CD4-positive, alpha-beta T cell treated with Interferon gamma for 1 hour (primary cell): ENCODE results near the gene RNASEL.
"Not testable (repeated sequence)": the region's sequence is repeated elsewhere in the genome, so short reads cannot be mapped to it uniquely, and the experiment has no call there.

Experiments used
- DNase-seq: peaks from one replicate; pipeline ENCODE4 v3.0.0-alpha.2; 2020

Gene RNASEL, protein sequence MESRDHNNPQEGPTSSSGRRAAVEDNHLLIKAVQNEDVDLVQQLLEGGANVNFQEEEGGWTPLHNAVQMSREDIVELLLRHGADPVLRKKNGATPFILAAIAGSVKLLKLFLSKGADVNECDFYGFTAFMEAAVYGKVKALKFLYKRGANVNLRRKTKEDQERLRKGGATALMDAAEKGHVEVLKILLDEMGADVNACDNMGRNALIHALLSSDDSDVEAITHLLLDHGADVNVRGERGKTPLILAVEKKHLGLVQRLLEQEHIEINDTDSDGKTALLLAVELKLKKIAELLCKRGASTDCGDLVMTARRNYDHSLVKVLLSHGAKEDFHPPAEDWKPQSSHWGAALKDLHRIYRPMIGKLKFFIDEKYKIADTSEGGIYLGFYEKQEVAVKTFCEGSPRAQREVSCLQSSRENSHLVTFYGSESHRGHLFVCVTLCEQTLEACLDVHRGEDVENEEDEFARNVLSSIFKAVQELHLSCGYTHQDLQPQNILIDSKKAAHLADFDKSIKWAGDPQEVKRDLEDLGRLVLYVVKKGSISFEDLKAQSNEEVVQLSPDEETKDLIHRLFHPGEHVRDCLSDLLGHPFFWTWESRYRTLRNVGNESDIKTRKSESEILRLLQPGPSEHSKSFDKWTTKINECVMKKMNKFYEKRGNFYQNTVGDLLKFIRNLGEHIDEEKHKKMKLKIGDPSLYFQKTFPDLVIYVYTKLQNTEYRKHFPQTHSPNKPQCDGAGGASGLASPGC

DNA sequence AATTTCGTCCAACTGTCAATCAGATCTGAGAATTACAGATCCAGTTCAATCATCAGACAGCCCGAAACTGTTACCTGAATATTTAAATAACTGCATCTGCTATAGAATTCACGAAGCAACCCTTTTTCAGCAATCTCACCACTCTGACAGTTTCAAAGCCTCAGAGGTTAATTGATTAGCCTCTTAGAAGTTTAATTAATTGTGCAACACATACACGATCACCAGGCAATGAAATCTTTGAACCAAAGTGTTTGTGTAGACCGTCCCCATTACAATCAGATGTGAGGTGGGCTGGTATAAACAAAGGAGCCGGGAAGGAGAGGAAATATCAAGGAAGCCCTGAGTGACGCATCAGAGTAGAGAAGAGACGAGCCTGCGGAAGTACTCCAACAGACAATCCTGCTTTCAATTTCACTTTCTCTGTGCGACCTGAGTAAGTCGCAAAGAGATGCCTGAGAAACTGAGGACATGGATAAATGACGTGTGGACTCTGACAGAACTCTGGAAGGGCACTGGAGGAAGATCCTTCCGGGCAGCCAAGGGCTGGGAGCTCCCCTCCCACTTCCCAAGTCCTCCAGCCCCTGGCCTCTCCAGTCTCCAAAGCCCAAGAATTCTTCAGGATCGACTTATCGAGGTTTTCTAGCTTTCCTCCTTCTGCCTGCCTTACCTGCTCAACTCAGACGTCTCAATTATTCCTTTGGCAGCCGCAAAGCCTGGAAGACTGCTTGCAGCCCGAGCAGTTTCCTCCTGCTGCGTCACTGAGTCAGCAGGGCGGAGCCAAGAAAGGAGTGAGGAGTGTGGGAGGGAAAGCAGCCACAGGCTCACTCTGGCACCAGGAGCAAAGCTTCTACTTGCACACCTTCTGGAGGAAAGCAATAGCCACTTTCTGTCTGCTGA lies at the start of gene RNASEL:
RNASEL (minus strand) TSS at position 757 of the 897 bp plus-strand sequence. CDS start 2,450 bp downstream, outside the sequence.
- DNase-seq, result peak; percentile 54

DNA sequence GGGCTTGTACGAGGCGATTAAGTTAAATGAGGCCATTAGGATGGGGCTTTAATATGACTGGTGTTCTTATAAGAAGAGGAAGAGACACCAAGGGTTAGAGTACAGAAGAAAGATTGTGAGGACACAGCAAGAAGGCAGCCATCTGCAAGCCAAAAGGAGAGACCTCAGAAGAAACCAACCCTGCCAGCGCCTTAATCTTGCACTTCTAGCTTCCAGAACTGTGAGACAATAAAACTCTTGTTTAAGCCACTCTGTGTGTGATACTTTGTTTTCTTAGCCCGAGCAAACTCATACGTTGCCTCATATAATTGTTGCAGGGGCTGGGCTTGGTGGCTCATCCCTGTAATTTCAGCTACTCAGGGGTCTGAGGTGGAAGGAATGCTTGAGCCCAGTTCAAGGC lies 48.7 kb upstream of the RNASEL start:
- no peak for DNase-seq

DNA sequence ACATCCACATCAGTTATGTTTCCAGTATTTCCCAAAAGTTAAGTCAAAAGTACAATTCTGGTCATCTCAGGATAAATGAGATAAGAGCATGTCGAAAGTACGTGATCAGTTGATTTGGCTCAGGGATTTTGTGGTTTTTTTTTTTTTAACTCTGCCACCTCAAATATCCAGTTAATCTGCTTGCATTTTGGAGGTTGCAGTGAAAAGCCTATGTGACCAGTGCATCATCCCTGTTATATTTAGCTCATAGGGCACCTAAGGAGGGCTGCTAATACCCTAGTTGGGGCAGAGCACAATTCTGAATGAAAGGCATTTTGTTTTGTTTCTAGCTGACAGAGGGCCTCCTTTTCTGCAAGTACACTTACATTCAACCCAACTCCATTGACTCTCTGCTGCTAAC lies 46.8 kb upstream of the RNASEL start:
- DNase-seq, result no peak

DNA sequence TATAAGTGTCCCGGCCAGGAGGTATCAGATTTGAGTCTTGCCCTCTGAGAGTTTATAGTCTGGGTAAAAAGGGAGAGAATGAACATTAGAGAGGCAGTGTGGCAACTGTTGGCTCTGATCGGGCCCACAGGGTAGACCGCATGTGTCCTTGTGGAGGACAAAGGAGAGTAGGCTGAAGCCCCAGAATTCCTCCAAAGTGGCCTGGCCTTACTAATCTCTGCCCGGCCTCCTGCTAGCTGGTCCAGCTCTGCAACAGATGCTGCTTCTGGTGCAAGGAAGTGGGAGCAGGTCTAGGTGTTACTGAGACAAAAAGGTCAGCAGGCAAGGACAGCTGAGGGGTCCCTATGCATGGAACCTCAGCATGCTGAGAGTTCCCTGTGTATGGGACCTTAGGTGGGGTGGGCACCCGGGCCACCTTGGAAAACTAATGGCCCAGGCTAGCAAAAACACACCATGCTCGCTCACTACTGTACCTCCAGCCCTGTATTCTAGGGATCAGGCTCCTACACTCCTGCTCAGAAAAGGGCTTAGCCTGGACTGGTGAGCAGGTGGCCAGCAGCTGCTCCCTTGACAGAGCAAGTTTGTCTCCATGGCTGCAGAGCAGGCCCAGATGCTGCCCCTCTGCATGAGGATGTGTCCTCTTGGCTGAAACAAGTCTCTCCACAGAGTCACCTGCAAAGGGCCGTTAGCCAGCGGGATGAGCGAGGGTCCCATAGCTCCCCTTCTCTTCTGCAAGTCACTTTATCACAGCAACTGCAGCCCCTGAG lies 45.4 kb upstream of the RNASEL start:
- no peak for DNase-seq

DNA sequence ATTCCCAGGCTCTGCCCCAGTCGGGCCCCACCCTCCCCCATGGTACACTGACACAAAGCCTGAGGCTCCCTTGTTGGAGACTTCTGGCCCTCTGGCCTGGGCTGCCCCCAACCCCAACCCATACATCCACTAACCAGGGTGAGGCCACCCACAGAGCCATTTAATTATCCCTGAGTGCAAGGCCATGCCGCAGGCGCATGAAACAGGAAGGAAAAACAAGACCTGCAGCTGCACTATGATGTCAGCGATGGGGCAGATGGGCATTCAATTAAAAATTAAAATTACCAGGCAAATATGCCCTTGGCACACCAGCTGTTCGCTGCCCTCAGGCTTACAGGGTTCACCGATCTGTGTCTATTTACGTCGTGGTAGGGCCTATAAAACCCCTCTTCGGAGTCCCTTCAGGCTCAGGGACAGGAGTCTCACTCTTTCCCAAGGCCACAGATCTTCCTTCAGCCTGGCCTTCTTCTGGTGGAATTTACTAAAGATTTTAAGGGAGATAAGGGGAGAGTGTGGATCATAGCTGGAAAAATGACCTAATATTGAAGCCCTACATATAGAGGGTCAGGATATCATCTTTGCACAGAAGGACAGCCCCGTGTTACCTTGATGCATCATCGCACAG lies 44.7 kb upstream of the RNASEL start:
- no peak for DNase-seq

DNA sequence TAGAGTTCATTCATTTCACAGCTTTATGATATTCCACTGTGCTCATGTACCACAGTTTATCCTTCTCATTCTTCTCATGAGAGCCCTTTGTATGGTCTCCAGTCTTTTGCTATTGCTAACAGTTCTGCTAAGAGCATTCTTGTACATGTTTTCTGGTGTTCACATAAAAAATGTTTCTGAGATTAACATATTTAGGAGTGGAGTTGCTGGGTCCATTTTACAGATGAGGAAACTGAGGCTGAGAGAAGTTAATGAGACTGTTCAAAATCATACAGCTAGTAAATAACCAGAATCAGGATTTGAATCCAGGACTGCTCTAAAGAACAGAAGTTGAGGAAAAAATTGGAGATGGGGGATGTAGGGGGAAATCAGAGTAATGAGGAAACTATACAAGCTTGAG lies 44.0 kb upstream of the RNASEL start:
- no peak for DNase-seq

DNA sequence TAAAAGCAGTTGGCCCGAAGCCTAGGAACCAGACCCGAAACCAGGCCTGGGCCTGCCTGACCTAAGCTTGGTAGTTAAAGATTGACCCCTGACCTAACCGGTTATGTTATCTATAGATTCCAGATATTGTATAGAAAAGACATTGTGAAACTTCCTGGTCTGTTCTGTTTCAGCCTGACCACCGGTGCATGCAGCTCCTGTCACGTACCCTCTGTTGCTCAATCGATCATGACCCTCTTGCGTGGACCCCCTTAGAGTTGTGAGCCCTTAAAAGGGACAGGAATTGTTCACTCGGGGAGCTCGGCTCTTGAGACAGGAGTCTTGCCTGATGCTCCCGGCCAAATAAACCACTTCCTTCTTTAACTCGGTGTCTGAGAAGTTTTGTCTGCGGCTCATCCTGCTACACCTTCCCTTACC lies 43.4 kb upstream of the RNASEL start:
- DNase-seq, result not testable (repeated sequence)

DNA sequence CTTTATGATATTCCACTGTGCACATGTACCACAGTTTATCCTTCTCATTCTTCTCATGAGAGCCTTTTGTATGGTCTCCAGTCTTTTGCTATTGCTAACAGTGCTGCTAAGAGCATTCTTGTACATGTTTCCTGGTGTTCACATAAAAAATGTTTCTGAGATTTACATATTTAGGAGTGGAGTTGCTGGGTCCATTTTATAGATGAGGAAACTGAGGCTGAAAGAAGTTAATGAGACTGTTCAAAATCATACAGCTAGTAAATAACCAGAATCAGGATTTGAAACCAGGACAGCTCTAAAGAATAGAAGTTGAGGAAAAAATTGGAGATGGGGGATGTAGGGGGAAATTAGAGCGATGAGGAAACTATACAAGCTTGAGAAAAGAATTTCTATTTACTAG lies 42.9 kb upstream of the RNASEL start:
- DNase-seq, result no peak

DNA sequence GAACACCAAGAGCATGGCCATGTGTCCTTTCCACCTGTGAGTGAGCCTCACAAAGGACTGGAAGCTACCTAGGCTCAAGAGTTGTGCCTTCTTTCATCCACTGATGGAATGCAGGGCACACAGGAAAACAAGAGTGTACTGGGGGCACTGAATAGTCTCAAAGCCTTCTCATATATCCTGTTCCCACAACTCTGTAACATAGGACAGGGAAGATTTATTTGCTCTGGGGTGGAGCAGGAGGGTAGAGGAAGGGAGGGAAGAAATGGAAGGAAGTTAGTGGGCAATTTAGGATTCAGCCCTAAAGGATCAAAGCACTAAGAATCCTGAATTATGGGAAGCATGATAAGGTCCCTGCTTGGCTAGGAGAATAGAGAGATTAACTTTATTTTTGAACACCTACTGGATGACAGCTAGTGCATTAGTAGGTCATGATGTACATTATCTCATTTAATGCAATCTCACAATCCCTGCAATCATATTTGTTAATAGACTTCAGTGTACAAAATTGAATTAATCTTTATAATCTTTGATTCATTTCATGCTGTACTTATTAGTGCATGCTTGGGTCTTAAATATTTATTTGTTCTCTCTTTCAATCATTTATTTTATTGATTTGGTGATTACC lies 42.1 kb upstream of the RNASEL start:
- no peak for DNase-seq

DNA sequence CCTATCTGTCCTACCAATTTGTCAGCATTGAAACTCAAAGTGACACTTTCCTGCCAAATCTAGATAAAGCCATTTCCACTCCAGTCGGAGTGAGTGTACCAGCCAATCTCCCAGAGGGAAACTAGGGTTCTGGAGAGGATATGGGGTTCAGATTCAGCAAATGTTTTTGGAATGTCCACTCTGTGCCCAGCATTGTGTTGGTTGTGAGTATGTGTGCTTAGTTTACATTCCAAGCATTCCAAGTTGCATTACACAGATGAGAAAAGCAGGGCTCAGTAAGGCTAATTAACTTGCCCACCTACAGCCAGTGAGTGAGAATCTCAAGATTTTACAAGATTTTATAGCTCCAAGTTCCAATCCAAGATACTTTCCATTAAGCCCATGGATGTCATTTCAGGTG lies 41.5 kb upstream of the RNASEL start:
- no peak for DNase-seq

DNA sequence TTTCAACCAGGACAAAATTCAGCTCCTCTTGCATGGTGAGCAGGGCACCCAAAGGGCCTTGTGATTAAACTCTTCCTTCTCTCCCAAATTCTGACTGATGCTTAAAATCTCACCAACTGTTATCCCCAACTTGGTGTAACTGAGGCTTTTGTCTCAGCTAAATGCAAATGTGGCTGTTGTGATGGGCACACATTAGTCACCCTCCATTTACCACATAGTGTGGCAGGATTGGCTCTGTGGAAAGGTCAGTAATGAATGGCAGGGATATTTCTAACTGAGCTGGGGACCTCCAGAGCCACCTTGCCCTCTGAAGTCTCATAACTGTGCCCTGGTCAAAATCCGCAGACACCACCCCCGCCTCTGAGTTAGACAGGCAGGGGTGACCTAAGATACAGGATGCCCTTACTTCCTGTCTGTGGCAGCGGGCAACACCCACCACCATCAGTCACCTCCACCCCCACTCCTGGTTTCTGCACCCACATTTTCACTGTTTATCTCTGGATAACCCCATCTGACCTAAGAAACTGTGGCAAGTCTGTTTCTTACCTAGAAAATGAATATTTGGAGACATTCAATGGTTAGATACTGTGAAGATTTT lies 40.5 kb upstream of the RNASEL start:
- DNase-seq, result peak; percentile 61

DNA sequence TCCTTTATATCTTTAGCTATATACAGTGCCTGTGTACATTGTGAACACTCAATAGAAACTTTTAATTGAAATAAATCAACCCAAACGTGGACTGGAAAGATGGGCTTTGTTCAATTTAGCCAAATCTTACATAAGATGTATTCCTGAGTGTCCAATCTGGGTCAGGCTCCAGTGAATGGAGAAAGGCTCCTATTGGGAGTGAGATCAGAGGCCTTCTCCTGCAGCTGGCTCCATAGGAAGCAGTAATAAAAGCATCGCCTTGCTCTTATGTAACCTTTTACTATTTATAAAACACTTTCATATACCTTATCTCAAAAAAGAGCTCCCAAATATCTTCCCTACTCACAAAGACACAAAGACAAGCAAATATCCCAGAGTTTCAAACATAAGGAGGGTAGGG lies 40.0 kb upstream of the RNASEL start:
- DNase-seq, result no peak

DNA sequence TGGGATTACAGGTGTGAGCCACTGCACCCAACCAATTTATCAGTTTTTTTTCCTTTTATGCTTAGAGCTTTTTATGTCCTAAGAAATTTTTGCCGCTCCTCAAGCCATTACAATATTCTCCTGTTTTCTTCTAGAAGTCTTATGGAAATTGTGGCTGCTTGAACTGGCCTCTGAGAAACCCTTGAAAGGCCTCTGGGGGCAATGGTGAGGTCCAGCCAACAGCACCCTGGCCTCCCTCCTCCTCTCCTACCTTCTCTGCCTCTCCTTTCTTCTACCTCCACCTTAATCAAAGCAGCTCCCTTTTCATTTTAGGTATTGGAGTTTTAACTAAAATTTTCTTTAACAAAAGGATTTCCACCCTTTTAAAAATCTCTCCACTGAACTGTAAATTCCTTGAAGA lies 39.6 kb upstream of the RNASEL start:
- DNase-seq, result no peak

DNA sequence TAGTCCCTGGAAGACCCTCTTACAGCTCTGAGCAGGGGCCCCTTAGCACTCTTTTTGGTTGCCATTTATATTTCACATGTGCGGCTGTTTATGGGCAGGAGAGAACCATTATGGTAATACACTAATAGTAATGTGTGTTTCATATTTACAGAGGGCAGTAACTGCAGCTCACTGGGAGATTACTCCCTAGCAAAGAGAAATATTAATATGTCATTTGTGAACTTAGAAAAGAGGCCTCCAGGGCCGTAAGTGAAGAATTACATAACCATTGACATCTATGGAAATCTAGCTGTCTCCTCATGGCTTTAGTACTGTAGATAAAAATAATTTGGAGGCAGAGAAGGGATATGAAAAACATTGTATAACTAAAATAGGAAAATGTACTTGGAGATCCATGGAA lies 38.6 kb upstream of the RNASEL start:
- no peak for DNase-seq

DNA sequence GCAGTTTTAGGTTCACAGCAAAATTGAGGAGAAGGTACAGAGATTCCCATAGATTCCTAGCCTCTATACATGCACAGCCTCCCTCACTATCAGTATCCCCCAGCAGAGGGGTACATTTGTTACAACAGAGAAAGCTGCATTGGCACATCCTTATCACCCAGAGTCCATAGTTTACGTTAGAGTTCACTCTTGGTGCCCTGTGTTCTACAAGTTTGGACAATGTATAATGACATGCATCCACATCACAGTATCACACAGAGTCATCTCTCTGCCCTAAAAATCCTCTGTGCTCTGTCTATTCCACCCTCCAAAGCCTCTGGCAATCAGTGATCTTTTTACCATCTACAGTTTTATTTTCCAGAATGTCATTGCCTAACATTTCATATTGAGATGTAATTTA lies 37.5 kb upstream of the RNASEL start:
- DNase-seq, result no peak

DNA sequence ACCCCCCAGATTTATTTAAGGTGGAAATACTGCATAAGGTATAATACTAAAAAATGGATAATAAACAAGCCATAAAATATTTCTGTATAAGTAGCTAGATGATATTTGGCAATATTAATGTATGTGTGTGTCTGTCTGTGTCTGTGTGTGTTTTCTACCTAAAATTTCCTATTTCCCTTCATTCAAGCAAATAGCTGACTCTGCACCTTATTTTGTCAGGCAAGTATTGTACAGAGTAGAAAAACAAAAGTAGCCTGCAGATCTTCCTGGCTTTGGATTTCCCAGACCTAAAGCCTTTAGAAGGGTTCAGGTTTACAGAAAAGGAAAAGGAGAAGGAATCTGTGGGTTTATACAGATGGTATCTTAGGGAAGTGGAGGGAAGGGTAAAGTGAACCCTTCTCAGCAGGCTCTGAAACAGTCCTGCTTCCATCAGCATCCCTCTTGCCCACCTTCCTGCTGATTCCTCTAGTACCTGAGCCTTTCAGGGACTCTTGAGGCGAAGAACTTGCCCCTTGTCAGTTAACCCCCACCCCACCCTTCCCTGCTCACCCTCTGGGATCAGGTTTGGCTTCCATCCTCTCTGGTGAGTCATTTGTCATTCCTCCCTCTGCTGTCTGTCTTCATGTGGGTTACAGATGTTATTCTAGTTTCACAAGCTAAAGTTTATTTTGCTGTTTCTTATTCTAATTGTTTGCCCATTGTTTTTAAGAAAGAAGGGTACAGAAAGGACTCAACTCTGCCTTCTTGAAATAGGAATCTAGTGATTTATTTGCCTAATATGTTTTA lies 36.9 kb upstream of the RNASEL start:
- no peak for DNase-seq

DNA sequence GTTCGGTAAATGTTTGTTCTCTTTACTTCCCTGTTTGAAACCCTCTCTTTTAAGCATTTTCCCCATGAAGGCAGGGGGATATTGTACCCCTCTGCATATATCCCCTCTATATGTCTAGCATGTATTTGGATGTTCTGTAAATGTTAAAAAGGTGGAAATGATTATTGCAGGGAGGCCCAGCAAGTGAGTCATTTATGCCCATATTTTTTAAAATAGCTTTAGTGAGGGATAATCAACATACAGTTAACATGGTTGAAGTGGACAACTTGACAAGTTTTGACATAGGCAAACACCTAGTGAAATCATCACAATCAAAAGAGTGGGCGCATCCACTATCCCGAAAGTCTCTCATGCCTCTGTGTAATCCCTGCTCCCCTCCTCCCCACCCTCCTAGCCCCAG lies 36.0 kb upstream of the RNASEL start:
- DNase-seq, result no peak

DNA sequence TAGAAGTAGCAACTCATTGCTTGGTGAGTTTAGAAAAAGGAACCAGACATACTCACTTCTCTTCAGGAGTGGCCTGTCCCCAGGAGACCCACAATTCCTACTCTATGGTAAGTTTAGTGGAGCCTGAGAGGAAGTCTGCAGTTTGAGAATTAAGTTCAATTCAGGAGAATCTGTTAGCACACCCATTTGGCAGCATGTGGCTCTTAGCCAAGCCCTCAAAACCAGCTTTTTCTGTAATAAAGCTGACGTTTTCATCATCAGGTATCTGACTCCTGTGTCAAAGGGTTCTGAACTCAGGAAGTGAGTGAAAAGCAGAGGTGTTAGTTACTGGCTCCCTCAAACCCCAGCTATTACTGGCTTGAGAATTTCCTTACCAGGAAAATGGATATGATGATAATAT lies 35.5 kb upstream of the RNASEL start:
- DNase-seq, result no peak

DNA sequence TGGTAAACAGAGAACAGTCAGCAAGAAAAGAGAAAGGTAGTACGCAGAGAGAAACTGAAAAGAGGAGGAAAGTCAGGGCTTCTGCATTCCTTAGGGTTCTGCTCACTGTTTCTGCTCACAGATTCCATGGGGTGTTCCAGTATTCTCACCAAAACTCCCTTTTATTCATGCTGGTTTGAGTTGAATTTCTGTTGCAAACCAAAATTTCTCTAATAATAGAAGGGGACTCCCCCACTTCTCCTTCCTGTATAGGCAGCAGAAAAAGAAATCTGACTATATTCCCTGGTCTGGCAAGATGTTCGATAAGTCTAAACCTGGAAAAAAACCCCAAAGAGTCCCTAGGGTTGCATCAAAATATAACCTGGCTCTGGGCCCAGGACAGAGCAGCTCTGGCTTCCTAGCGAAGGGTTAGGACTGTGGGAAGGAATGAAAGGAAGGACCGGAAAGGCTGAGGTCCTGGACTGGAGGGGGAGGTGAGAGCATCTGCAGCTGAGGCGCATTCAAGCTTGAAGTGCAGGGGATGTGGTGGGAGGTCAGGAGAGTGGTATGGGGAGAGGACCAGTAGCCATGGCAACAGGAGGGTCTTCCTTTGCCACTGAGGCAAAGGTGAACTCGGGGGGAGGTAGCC lies 34.0 kb upstream of the RNASEL start:
- no peak for DNase-seq

DNA sequence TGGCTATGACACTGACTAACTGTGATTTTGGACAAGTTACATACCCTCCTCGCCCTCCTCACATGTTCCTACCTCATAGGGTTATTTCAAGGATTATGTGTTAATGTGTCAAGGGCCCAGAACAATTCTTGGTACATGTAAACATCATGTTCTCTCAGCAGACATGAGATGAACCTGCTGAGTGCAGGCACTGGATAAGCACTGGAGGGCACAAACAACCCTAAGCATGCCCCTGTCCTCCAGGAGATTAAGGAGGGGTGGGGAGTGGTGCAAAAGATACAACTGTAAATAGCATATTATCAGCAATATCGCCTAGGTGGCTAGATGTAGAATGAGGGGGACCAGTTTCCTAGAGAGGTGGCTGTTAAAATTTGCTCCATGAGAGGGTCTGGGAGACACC lies 32.9 kb upstream of the RNASEL start:
- no peak for DNase-seq
